Thyroid gland (tissue), 4 donors: Measurements from ENCODE around the gene NDUFV1.

Experiments used
- POLR2A ChIP-seq, 2 donors: fragments of 450-650 bp; IDR thresholded peaks; one replicate each; pipeline ENCODE4 v1.6.1; 2017; ENCODE audit warnings: antibody characterized with exemption in 2 of 2, mild to moderate bottlenecking in 2 of 2, moderate library complexity in 1 of 2
- TF ChIP-seq, protein P1 (sequence below), 6 experiments: fragments of 200-600 bp in 3 of 6; fragments of 450-650 bp in 3 of 6; sonication (generic) in 3 of 6; IDR thresholded peaks; one replicate each; pipeline ENCODE4 v1.5.1; 2016 to 2019; ENCODE audit warnings: antibody characterized with exemption in 6 of 6, mild to moderate bottlenecking in 2 of 6, inconsistent platforms in 1 of 6, moderate library complexity in 1 of 6

DNA sequence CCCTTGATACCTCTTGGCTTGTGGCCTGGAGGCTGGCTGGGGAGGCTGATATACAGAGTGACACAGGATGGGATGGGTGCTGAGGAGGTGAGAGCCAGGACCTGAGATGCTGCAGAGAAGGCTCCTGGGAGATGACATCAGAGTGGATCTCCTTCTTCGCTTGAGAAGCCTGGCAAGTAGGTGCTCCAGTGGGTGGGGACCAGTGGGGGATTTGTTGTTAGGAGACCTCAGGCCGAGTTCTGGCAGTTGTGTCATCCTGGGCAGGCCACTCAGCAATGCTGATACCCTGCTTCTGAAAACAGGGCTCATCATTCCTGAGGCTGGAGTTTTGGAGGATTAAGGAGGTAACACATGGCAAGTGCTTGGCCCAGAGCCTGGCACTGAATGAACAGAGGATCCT is 1.9 kb upstream of the NDUFV1 start:
- TF ChIP-seq, protein P1, sequence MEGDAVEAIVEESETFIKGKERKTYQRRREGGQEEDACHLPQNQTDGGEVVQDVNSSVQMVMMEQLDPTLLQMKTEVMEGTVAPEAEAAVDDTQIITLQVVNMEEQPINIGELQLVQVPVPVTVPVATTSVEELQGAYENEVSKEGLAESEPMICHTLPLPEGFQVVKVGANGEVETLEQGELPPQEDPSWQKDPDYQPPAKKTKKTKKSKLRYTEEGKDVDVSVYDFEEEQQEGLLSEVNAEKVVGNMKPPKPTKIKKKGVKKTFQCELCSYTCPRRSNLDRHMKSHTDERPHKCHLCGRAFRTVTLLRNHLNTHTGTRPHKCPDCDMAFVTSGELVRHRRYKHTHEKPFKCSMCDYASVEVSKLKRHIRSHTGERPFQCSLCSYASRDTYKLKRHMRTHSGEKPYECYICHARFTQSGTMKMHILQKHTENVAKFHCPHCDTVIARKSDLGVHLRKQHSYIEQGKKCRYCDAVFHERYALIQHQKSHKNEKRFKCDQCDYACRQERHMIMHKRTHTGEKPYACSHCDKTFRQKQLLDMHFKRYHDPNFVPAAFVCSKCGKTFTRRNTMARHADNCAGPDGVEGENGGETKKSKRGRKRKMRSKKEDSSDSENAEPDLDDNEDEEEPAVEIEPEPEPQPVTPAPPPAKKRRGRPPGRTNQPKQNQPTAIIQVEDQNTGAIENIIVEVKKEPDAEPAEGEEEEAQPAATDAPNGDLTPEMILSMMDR (IDR thresholded peaks at IDR 0.05), result no peak
- TF ChIP-seq POLR2A (IDR thresholded peaks at IDR 0.05), result no peak
